WTC11 (cell line): ENCODE measurements around the gene NXF1. TPM values are rescaled to one million over a fixed set of nuclear protein-coding genes. Genes with fewer than 3 reads are reported as not detected.

ENCODE experiments used
- ELF4 ChIP-seq: sonication (generic); formaldehyde crosslinking; IDR thresholded peaks from 2 replicates; pipeline ENCODE4 v1.8.1; 2022; ENCODE audit warnings: low read depth, mild to moderate bottlenecking, moderate library complexity, missing genetic modification reagents
- ETV6 ChIP-seq: sonication (generic); formaldehyde crosslinking; IDR thresholded peaks from 2 replicates; pipeline ENCODE4 v1.8.1; 2022; ENCODE audit warnings: mild to moderate bottlenecking, missing genetic modification reagents
- FOXK1 ChIP-seq: sonication (generic); formaldehyde crosslinking; IDR thresholded peaks from 2 replicates; pipeline ENCODE4 v1.8.0; 2022; ENCODE audit warnings: mild to moderate bottlenecking, moderate library complexity, missing genetic modification reagents
- FOXP1 ChIP-seq: sonication (generic); formaldehyde crosslinking; IDR thresholded peaks from 2 replicates; pipeline ENCODE4 v1.8.0; 2022; ENCODE audit warnings: missing genetic modification reagents, mild to moderate bottlenecking, moderate library complexity, borderline replicate concordance
- FOXP4 ChIP-seq: sonication (generic); formaldehyde crosslinking; IDR thresholded peaks from 2 replicates; pipeline ENCODE4 v1.8.0; 2022; ENCODE audit warnings: mild to moderate bottlenecking, missing genetic modification reagents
- GABPB1 ChIP-seq: sonication (generic); formaldehyde crosslinking; IDR thresholded peaks from 2 replicates; pipeline ENCODE4 v1.8.1; 2023; ENCODE audit warnings: mild to moderate bottlenecking, missing genetic modification reagents
- HMGXB4 ChIP-seq: sonication (generic); formaldehyde crosslinking; IDR thresholded peaks from 2 replicates; pipeline ENCODE4 v1.8.1; 2023; ENCODE audit warnings: mild to moderate bottlenecking, moderate library complexity, missing genetic modification reagents
- JAZF1 ChIP-seq: fragments of 250-450 bp; sonication (Bioruptor Pico); IDR thresholded peaks from 2 replicates; pipeline ENCODE4 v1.9.0; 2021; ENCODE audit warnings: moderate library complexity, mild to moderate bottlenecking, inconsistent platforms
- KAT7 ChIP-seq: sonication (generic); formaldehyde crosslinking; IDR thresholded peaks from 2 replicates; pipeline ENCODE4 v1.8.1; 2023; ENCODE audit warnings: missing genetic modification reagents, mild to moderate bottlenecking, borderline replicate concordance
- NFATC4 ChIP-seq: fragments of 250-450 bp; sonication (Bioruptor Pico); IDR thresholded peaks from 2 replicates; pipeline ENCODE4 v1.9.0; 2021; ENCODE audit warnings: mild to moderate bottlenecking
- NR1H2 ChIP-seq: sonication (generic); formaldehyde crosslinking; IDR thresholded peaks from 2 replicates; pipeline ENCODE4 v1.9.0; 2021; ENCODE audit warnings: mild to moderate bottlenecking, moderate library complexity, missing genetic modification reagents
- RORB ChIP-seq: fragments of 250-450 bp; sonication (Bioruptor Pico); IDR thresholded peaks from 2 replicates; pipeline ENCODE4 v1.9.0; 2021; ENCODE audit warnings: mild to moderate bottlenecking
- SMAD3 ChIP-seq: sonication (generic); formaldehyde crosslinking; IDR thresholded peaks from 2 replicates; pipeline ENCODE4 v1.8.0; 2022; ENCODE audit warnings: missing genetic modification reagents, mild to moderate bottlenecking, borderline replicate concordance
- SOX15 ChIP-seq: fragments of 250-450 bp; sonication (Bioruptor Pico); IDR thresholded peaks from 2 replicates; pipeline ENCODE4 v1.9.0; 2021; ENCODE audit warnings: mild to moderate bottlenecking
- TP53 ChIP-seq: sonication (generic); formaldehyde crosslinking; IDR thresholded peaks from 2 replicates; pipeline ENCODE4 v1.8.1; 2023; ENCODE audit warnings: mild to moderate bottlenecking, missing genetic modification reagents
- ZBTB21 ChIP-seq: sonication (generic); formaldehyde crosslinking; IDR thresholded peaks from 2 replicates; pipeline ENCODE4 v1.8.1; 2023; ENCODE audit warnings: mild to moderate bottlenecking, missing genetic modification reagents, borderline replicate concordance
- ZMAT4 ChIP-seq: fragments of 250-450 bp; sonication (Bioruptor Pico); IDR thresholded peaks from 2 replicates; pipeline ENCODE4 v1.9.0; 2021; ENCODE audit warnings: mild to moderate bottlenecking
- ZNF317 ChIP-seq: sonication (generic); formaldehyde crosslinking; IDR thresholded peaks from 2 replicates; pipeline ENCODE4 v1.8.1; 2023; ENCODE audit warnings: low read depth, mild to moderate bottlenecking, moderate library complexity, missing genetic modification reagents, borderline replicate concordance
- total RNA-seq: library from RNA; stranded (reverse); gene quantifications from 3 replicates; pipeline ENCODE4 v1.2.3, GENCODE V29; 2021
- TF ChIP-seq, protein P1 (sequence below): sonication (generic); formaldehyde crosslinking; IDR thresholded peaks from 2 replicates; pipeline ENCODE4 v1.8.1; 2023; ENCODE audit warnings: mild to moderate bottlenecking, missing genetic modification reagents
- TF ChIP-seq, protein P2 (sequence below): sonication (generic); formaldehyde crosslinking; IDR thresholded peaks from 2 replicates; pipeline ENCODE4 v1.8.1; 2022; ENCODE audit warnings: mild to moderate bottlenecking, moderate library complexity, missing genetic modification reagents
- TF ChIP-seq, protein P3 (sequence below): sonication (generic); formaldehyde crosslinking; IDR thresholded peaks from 2 replicates; pipeline ENCODE4 v1.8.0; 2022; ENCODE audit warnings: mild to moderate bottlenecking, missing genetic modification reagents
- TF ChIP-seq, protein P4 (sequence below): fragments of 250-450 bp; sonication (Bioruptor Pico); IDR thresholded peaks from 2 replicates; pipeline ENCODE4 v1.9.0; 2021; ENCODE audit warnings: moderate library complexity, mild to moderate bottlenecking, inconsistent platforms, borderline replicate concordance

The NXF1 gene
- total RNA-seq, 1 experiment from 2014 or later, result 43.2 TPM

- TF ChIP-seq, protein P1, sequence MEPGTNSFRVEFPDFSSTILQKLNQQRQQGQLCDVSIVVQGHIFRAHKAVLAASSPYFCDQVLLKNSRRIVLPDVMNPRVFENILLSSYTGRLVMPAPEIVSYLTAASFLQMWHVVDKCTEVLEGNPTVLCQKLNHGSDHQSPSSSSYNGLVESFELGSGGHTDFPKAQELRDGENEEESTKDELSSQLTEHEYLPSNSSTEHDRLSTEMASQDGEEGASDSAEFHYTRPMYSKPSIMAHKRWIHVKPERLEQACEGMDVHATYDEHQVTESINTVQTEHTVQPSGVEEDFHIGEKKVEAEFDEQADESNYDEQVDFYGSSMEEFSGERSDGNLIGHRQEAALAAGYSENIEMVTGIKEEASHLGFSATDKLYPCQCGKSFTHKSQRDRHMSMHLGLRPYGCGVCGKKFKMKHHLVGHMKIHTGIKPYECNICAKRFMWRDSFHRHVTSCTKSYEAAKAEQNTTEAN (CRISPR knock-in tag), result peak; percentile 68; the same call in 1 of the 2 replicates
- peak; percentile 97 for TF ChIP-seq FOXK1 (CRISPR knock-in tag)
- no peak for TF ChIP-seq RORB (CRISPR knock-in tag)
- TF ChIP-seq NFATC4 (CRISPR knock-in tag), result 0 out of 2 replicates have a peak, but pooled peaks have one; percentile 37
- TF ChIP-seq ZMAT4, result 0 out of 2 replicates have a peak, but pooled peaks have one; percentile 24
- TF ChIP-seq NR1H2 (CRISPR knock-in tag), result no peak
- TF ChIP-seq, protein P2, sequence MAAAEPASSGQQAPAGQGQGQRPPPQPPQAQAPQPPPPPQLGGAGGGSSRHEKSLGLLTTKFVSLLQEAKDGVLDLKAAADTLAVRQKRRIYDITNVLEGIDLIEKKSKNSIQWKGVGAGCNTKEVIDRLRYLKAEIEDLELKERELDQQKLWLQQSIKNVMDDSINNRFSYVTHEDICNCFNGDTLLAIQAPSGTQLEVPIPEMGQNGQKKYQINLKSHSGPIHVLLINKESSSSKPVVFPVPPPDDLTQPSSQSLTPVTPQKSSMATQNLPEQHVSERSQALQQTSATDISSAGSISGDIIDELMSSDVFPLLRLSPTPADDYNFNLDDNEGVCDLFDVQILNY (CRISPR knock-in tag), result peak; percentile 90
- peak; percentile 91 for TF ChIP-seq KAT7 (CRISPR knock-in tag)
- TF ChIP-seq ETV6 (CRISPR knock-in tag), result peak; percentile 97
- TF ChIP-seq FOXP1 (CRISPR knock-in tag), result peak; percentile 94
- TF ChIP-seq ZNF317 (CRISPR knock-in tag), result peak; percentile 60; the same call in 1 of the 2 replicates
- peak; percentile 70; the same call in 1 of the 2 replicates for TF ChIP-seq GABPB1 (CRISPR knock-in tag)
- TF ChIP-seq, protein P3, sequence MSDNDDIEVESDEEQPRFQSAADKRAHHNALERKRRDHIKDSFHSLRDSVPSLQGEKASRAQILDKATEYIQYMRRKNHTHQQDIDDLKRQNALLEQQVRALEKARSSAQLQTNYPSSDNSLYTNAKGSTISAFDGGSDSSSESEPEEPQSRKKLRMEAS (CRISPR knock-in tag), result peak; percentile 89
- peak; percentile 92 for TF ChIP-seq SMAD3
- no peak for TF ChIP-seq ELF4 (CRISPR knock-in tag)
- TF ChIP-seq FOXP4 (CRISPR knock-in tag), result peak; percentile 70
- TF ChIP-seq JAZF1 (CRISPR knock-in tag), result no peak
- TF ChIP-seq SOX15 (CRISPR knock-in tag), result no peak
- peak; percentile 77; the same call in 1 of the 2 replicates for TF ChIP-seq HMGXB4 (CRISPR knock-in tag)
- TF ChIP-seq ZBTB21, result peak; percentile 93; the same call in 1 of the 2 replicates
- TF ChIP-seq, protein P4, sequence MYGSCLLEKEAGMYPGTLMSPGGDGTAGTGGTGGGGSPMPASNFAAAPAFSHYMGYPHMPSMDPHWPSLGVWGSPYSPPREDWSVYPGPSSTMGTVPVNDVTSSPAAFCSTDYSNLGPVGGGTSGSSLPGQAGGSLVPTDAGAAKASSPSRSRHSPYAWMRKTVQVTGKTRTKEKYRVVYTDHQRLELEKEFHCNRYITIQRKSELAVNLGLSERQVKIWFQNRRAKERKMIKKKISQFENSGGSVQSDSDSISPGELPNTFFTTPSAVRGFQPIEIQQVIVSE (CRISPR knock-in tag), result no peak
- peak; percentile 94; the same call in 1 of the 2 replicates for TF ChIP-seq TP53 (CRISPR knock-in tag)
Measured at GRCh38 chr11:62787005-62787759, 18.1 kb downstream of the NXF1 start, which contains the start of gene TMEM179B (continued).
